Measurements from ENCODE around the gene MTAP. TPM values are rescaled to one million over a fixed set of nuclear protein-coding genes. Genes with fewer than 3 reads are reported as not detected.

MTAP gene
- total RNA-seq, 1 experiment from 2014 or later, result 46.1 TPM

DNA sequence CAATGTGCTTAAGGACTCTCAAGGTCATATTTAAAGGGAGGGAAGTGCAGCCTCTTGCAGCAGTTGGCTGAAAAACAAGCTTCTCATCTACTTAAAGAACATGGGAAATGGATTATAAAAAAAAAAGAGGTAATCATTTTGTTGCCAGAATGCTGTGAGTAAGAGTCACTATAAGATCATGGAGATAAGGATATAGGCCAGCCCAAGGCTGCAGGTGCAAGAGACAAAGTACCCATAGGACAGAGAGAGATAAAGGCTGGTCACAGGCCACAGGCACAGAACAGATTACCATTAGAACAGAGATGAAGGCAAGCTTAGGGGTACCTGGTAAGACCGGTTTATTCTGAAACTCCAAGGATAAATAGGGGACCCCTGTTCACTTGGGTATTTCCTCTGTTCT lies 121.3 kb downstream of the MTAP start:
- ChIA-PET POLR2A (ENCODE audit: unreplicated experiment) (no interaction called here), CTCF (interaction anchor here (0.6 kb wide), 1 partner anchor 527 kb away, joined by 3 read pairs; no protein-coding TSS in a partner anchor)
- Histone ChIP-seq H3K4me1 (replicated peaks; ENCODE audit: insufficient read depth) (no peaks in the 10 kb centered on the region), H3F3A (ENCODE audit: insufficient read depth, low read depth) (no peaks in the 10 kb centered on the region), H3K79me2 (ENCODE audit: low read depth) (no peaks in the 10 kb centered on the region), H3K27me3 (ENCODE audit: insufficient read depth, low read depth) (no peaks in the 10 kb centered on the region), H2AFZ (no peak overlapping the region), H3K9me3 (ENCODE audit: insufficient read depth, low read depth) (no peaks in the 10 kb centered on the region), H3K9me2 (ENCODE audit: insufficient read depth) (no peaks in the 10 kb centered on the region), H3K27ac (no peak overlapping the region), H3K4me2 (no peak overlapping the region), H3K36me3 (ENCODE audit: low read depth) (no peaks in the 10 kb centered on the region), H3K4me3 (no peak overlapping the region), H4K20me1 (ENCODE audit: insufficient read depth) (no peaks in the 10 kb centered on the region)
- intact Hi-C loops (cut with micrococcal nuclease; ENCODE audit: unreplicated experiment), result no loop called here
- no TSS peak for BruUV-seq (replicated peaks)
- DNase-seq, result no peak
- TF ChIP-seq EZH2 (IDR thresholded peaks at IDR 0.05; ENCODE audit: low read depth) (no peak), CTCF (conservative IDR thresholded peaks at IDR 0.05) (no peak)

DNA sequence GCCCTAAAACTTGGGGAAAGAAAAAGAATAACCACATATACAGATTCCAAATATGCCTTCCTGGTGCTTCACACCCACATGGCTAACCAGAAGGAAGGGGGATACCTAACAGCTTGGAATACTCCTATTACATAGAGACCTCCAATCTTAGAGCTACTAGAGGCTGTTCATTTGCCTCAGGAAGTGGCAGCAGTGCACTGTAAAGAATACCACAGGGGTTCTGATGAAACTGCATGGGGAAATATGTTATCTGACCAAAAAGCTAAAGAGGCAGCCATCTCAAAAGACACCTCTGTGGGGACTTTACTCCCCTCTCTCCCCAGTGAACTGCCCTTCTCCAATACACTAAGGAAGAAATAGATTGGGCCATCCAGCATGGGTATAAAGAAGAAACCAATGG lies 125.3 kb downstream of the MTAP start:
- no TSS peak for BruUV-seq (replicated peaks)
- Histone ChIP-seq H3K27me3 (ENCODE audit: insufficient read depth, low read depth) (no peaks in the 10 kb centered on the region), H3K79me2 (ENCODE audit: low read depth) (no peaks in the 10 kb centered on the region), H2AFZ (no peak overlapping the region), H3K9me2 (ENCODE audit: insufficient read depth) (no peaks in the 10 kb centered on the region), H3K9me3 (ENCODE audit: insufficient read depth, low read depth) (no peaks in the 10 kb centered on the region), H3F3A (ENCODE audit: insufficient read depth, low read depth) (no peaks in the 10 kb centered on the region), H3K27ac (no peak overlapping the region), H3K4me1 (replicated peaks; ENCODE audit: insufficient read depth) (0 out of 2 replicates have a peak, but pooled peaks cover 2% of the 10 kb centered on the region), H3K4me2 (no peak overlapping the region), H3K4me3 (no peak overlapping the region), H3K36me3 (ENCODE audit: low read depth) (no peaks in the 10 kb centered on the region), H4K20me1 (ENCODE audit: insufficient read depth) (no peaks in the 10 kb centered on the region)
- ChIA-PET CTCF (no interaction called here), POLR2A (ENCODE audit: unreplicated experiment) (no interaction called here)
- intact Hi-C loops (cut with micrococcal nuclease; ENCODE audit: unreplicated experiment), result no loop called here
- DNase-seq, result no peak
- TF ChIP-seq EZH2 (IDR thresholded peaks at IDR 0.05; ENCODE audit: low read depth), result no peak
- no peak for TF ChIP-seq CTCF (conservative IDR thresholded peaks at IDR 0.05)

GRCh38 chr9:21931428-21931827 lies 129.0 kb downstream of the MTAP start:
- H3K9me3 ChIP-seq (ENCODE audit: insufficient read depth, low read depth), result no peaks in the 10 kb centered on the region
- no peaks in the 10 kb centered on the region for H3K36me3 ChIP-seq (ENCODE audit: low read depth)
- H4K20me1 ChIP-seq (ENCODE audit: insufficient read depth), result no peaks in the 10 kb centered on the region
- H3K4me3 ChIP-seq, result no peak overlapping the region
- 0 out of 2 replicates have a peak, but pooled peaks cover 12% of the 10 kb centered on the region for H3K4me1 ChIP-seq (replicated peaks; ENCODE audit: insufficient read depth)
- H2AFZ ChIP-seq, result no peak overlapping the region
- ChIA-PET POLR2A (ENCODE audit: unreplicated experiment) (no interaction called here), CTCF (no interaction called here)
- no peaks in the 10 kb centered on the region for H3K9me2 ChIP-seq (ENCODE audit: insufficient read depth)
- H3K79me2 ChIP-seq (ENCODE audit: low read depth), result no peaks in the 10 kb centered on the region
- intact Hi-C loops (cut with micrococcal nuclease; ENCODE audit: unreplicated experiment), result no loop called here
- H3K27me3 ChIP-seq (ENCODE audit: insufficient read depth, low read depth), result no peaks in the 10 kb centered on the region
- DNase-seq, result no peak
- no TSS peak for BruUV-seq (replicated peaks)
- no peak overlapping the region for H3K27ac ChIP-seq
- H3F3A ChIP-seq (ENCODE audit: insufficient read depth, low read depth), result no peaks in the 10 kb centered on the region; the same call in 1 of the 2 replicates
- TF ChIP-seq CTCF (conservative IDR thresholded peaks at IDR 0.05), result no peak
- TF ChIP-seq EZH2 (IDR thresholded peaks at IDR 0.05; ENCODE audit: low read depth), result no peak
- no peak overlapping the region for H3K4me2 ChIP-seq
